ENCODE results near the gene ACKR1. TPM values are rescaled to one million over a fixed set of nuclear protein-coding genes. Genes with fewer than 3 reads are reported as not detected.

Gene ACKR1
- polyA plus RNA-seq, 1 donor (not counting 4 experiments of a cell fraction or from before 2014, with no cell fraction given) = not detected

DNA sequence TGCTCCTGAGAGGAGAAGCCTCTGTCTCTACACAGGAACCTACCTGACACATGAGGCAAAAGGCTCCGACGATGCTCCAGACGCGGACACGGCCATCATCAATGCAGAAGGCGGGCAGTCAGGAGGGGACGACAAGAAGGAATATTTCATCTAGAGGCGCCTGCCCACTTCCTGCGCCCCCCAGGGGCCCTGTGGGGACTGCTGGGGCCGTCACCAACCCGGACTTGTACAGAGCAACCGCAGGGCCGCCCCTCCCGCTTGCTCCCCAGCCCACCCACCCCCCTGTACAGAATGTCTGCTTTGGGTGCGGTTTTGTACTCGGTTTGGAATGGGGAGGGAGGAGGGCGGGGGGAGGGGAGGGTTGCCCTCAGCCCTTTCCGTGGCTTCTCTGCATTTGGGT, 3.9 kb upstream of the ACKR1 start:
- H3K27me3 ChIP-seq (ENCODE audit: control insufficient read depth, extremely low read depth, insufficient read depth, low read length) = peaks cover 27% of the 10 kb centered on the region

GRCh38 chr1:159201642-159202041, 3.0 kb upstream of the ACKR1 start:
- H3K4me3 ChIP-seq (ENCODE audit: control insufficient read depth in 2 of 3, extremely low read depth in 1 of 3, insufficient read depth in 2 of 3, low read depth in 1 of 3, low read length in 3 of 3) = no peak overlapping the region

More for the DNA sequence above, 3.9 kb upstream of the ACKR1 start:
- Histone ChIP-seq H4K20me1 (ENCODE audit: control insufficient read depth, extremely low read depth, insufficient read depth, low read length) (no peaks in the 10 kb centered on the region), H3K9ac (ENCODE audit: control insufficient read depth, extremely low read depth, insufficient read depth, low read length) (no peak overlapping the region), H3K4me2 (ENCODE audit: control insufficient read depth, extremely low read depth, insufficient read depth, low read depth, low read length) (no peak overlapping the region), H3K9me3 (ENCODE audit: control insufficient read depth, low read depth, low read length) (no peaks in the 10 kb centered on the region), H3K27ac (ENCODE audit: control insufficient read depth, insufficient read depth, low read length) (no peak overlapping the region), H3K4me3 (ENCODE audit: control insufficient read depth in 2 of 3, extremely low read depth in 1 of 3, insufficient read depth in 2 of 3, low read depth in 1 of 3, low read length in 3 of 3) (no peak overlapping the region), H3K36me3 (ENCODE audit: control insufficient read depth in 2 of 2, extremely low read depth in 1 of 2, insufficient read depth in 2 of 2, low read length in 2 of 2) (no peaks in the 10 kb centered on the region), H3K79me2 (ENCODE audit: control insufficient read depth, insufficient read depth, low read length) (no peaks in the 10 kb centered on the region), H2AFZ (ENCODE audit: control insufficient read depth, low read length) (no peak overlapping the region), H3K9me1 (ENCODE audit: control insufficient read depth, extremely low read depth, insufficient read depth, low read length) (no peaks in the 10 kb centered on the region), H3K4me1 (ENCODE audit: control insufficient read depth, extremely low read depth, insufficient read depth, low read length) (no peaks in the 10 kb centered on the region)
- dilution Hi-C loops (cut with MboI; ENCODE audit: extremely low pct_ligation_motif_present, low sequenced_read_pairs) = no loop called here
- TF ChIP-seq EZH2 (IDR thresholded peaks at IDR 0.05; ENCODE audit: low read length) (no peak), CTCF (optimal IDR thresholded peaks at IDR 0.05 in 1 of 3, IDR thresholded peaks at IDR 0.05 in 1 of 3, conservative IDR thresholded peaks at IDR 0.05 in 1 of 3; ENCODE audit: extremely low read depth in 1 of 3, insufficient read depth in 2 of 3, low read length in 3 of 3) (no peak)
- DNase-seq (ENCODE audit: low read depth, low spot score) (no peak), FAIRE-seq (no peak)

More at GRCh38 chr1:159201642-159202041, 3.0 kb upstream of the ACKR1 start:
- no peaks in the 10 kb centered on the region for H3K4me1 ChIP-seq (ENCODE audit: control insufficient read depth, extremely low read depth, insufficient read depth, low read length)
- no peak overlapping the region for H2AFZ ChIP-seq (ENCODE audit: control insufficient read depth, low read length)
- H3K9ac ChIP-seq (ENCODE audit: control insufficient read depth, extremely low read depth, insufficient read depth, low read length) = no peak overlapping the region
- TF ChIP-seq CTCF (optimal IDR thresholded peaks at IDR 0.05 in 1 of 3, IDR thresholded peaks at IDR 0.05 in 1 of 3, conservative IDR thresholded peaks at IDR 0.05 in 1 of 3; ENCODE audit: extremely low read depth in 1 of 3, insufficient read depth in 2 of 3, low read length in 3 of 3) (no peak), EZH2 (IDR thresholded peaks at IDR 0.05; ENCODE audit: low read length) (no peak)
- H4K20me1 ChIP-seq (ENCODE audit: control insufficient read depth, extremely low read depth, insufficient read depth, low read length) = no peaks in the 10 kb centered on the region
- no peak overlapping the region for H3K4me2 ChIP-seq (ENCODE audit: control insufficient read depth, extremely low read depth, insufficient read depth, low read depth, low read length)
- no peak for DNase-seq (ENCODE audit: low read depth, low spot score)
- no peak for FAIRE-seq
- H3K27ac ChIP-seq (ENCODE audit: control insufficient read depth, insufficient read depth, low read length) = no peak overlapping the region
- dilution Hi-C loops (cut with MboI; ENCODE audit: extremely low pct_ligation_motif_present, low sequenced_read_pairs) = no loop called here
- no peaks in the 10 kb centered on the region for H3K9me3 ChIP-seq (ENCODE audit: control insufficient read depth, low read depth, low read length)
- no peaks in the 10 kb centered on the region for H3K9me1 ChIP-seq (ENCODE audit: control insufficient read depth, extremely low read depth, insufficient read depth, low read length)
- H3K27me3 ChIP-seq (ENCODE audit: control insufficient read depth, extremely low read depth, insufficient read depth, low read length) = peaks cover 27% of the 10 kb centered on the region
- no peaks in the 10 kb centered on the region for H3K36me3 ChIP-seq (ENCODE audit: control insufficient read depth in 2 of 2, extremely low read depth in 1 of 2, insufficient read depth in 2 of 2, low read length in 2 of 2)
- H3K79me2 ChIP-seq (ENCODE audit: control insufficient read depth, insufficient read depth, low read length) = no peaks in the 10 kb centered on the region

Measured in keratinocyte (primary cell).